HepG2 (cell line): ENCODE data around the gene MXRA7. TPM values are rescaled to one million over a fixed set of nuclear protein-coding genes. Genes with fewer than 3 reads are reported as not detected.

Experiments used
- GATA4 ChIP-seq: sonication (generic); IDR thresholded peaks from 2 replicates; pipeline ENCODE4 v1.6.1; 2016; ENCODE audit warnings: antibody characterized with exemption, low read depth, borderline replicate concordance
- REST ChIP-seq, 2 experiments: IDR thresholded peaks; 2 replicates each; pipeline ENCODE4 v1.6.1; 2011 to 2012; ENCODE audit warnings: low read length in 2 of 2, borderline replicate concordance in 1 of 2, low read depth in 1 of 2, mild to moderate bottlenecking in 1 of 2, moderate library complexity in 1 of 2
- RXRB ChIP-seq: IDR thresholded peaks from 2 replicates; pipeline ENCODE4 v1.6.1; 2016; ENCODE audit warnings: borderline replicate concordance, missing genetic modification reagents, missing compliant biosample characterization
- SMAD9 ChIP-seq: sonication (generic); formaldehyde crosslinking; IDR thresholded peaks from 2 replicates; pipeline ENCODE4 v1.5.1; 2020; ENCODE audit warnings: mild to moderate bottlenecking, missing genetic modification reagents
- UBTF ChIP-seq: sonication (generic); formaldehyde crosslinking; IDR thresholded peaks from 2 replicates; pipeline ENCODE4 v1.4.0; 2020; ENCODE audit warnings: mild to moderate bottlenecking, missing genetic modification reagents
- ZBTB33 ChIP-seq: sonication (generic); formaldehyde crosslinking; IDR thresholded peaks from 2 replicates; pipeline ENCODE4 v1.4.0; 2020; ENCODE audit warnings: missing genetic modification reagents
- ZNF260 ChIP-seq: sonication (generic); formaldehyde crosslinking; IDR thresholded peaks from 2 replicates; pipeline ENCODE4 v1.4.0; 2020; ENCODE audit warnings: missing genetic modification reagents, low read depth, mild to moderate bottlenecking, borderline replicate concordance
- ZNF414 ChIP-seq: sonication (generic); formaldehyde crosslinking; IDR thresholded peaks from 2 replicates; pipeline ENCODE4 v1.5.0; 2020; ENCODE audit warnings: missing genetic modification reagents
- ZNF431 ChIP-seq: sonication (generic); formaldehyde crosslinking; IDR thresholded peaks from 2 replicates; pipeline ENCODE4 v1.9.0; 2022; ENCODE audit warnings: missing genetic modification reagents, low read depth, mild to moderate bottlenecking, borderline replicate concordance
- ZNF782 ChIP-seq: sonication (generic); formaldehyde crosslinking; IDR thresholded peaks from 2 replicates; pipeline ENCODE4 v1.4.0; 2020; ENCODE audit warnings: missing genetic modification reagents, mild to moderate bottlenecking, borderline replicate concordance
- polyA plus RNA-seq, 8 experiments: library from polyadenylated mRNA; depleted of rRNA in 3 of 8; stranded (reverse) in 7 of 8; unstranded in 1 of 8; fragments of >200 nt; fragmentation: Illumina TruSeq in 4 of 8; extraction: Trizol in 4 of 8; gene quantifications; 2 replicates each; pipeline versions ENCODE4 v1.2.1 to v1.2.3, GENCODE V29; 2011 to 2016; ENCODE audit warnings: low read depth in 4 of 8, missing spikeins in 1 of 8, mixed read lengths in 1 of 8; ENCODE audit not compliant: insufficient read depth in 1 of 8
- total RNA-seq, 5 experiments: library from RNA; depleted of rRNA; stranded (reverse); fragments of >200 nt; fragmentation: Illumina TruSeq; extraction: Trizol; gene quantifications; 2 replicates each; pipeline ENCODE4 v1.2.3, GENCODE V29; 2016; ENCODE audit warnings: low read depth in 1 of 5

The MXRA7 gene
- total and polyA plus RNA-seq, 2 of the 13 experiments (the other 11 are each of a cell fraction or from before 2014, with no cell fraction given) = 44.8 to 112 TPM

GRCh38 chr17:76726776-76727718 is 16.3 kb upstream of the MXRA7 start, which contains the start of gene METTL23 (continued):
- TF ChIP-seq ZNF782 = no peak
- peak in 1 of 2 experiments; percentile 9; a peak in 2 of 4 replicates for TF ChIP-seq REST (IDR thresholded peaks at IDR 0.05; ENCODE audit: borderline replicate concordance in 1 of 2, low read depth in 1 of 2, low read length in 2 of 2)
- 0 out of 2 replicates have a peak, but pooled peaks have one; percentile 28 for TF ChIP-seq GATA4
- TF ChIP-seq UBTF (CRISPR knock-in tag) = no peak; the same call in 1 of the 2 replicates
- TF ChIP-seq ZBTB33 (CRISPR knock-in tag) = no peak
- TF ChIP-seq ZNF260 (CRISPR knock-in tag) = no peak
- peak; percentile 21; the same call in 1 of the 2 replicates for TF ChIP-seq RXRB (CRISPR knock-in tag)
- TF ChIP-seq ZNF414 = no peak
- TF ChIP-seq ZNF431 (CRISPR knock-in tag) = no peak
- no peak for TF ChIP-seq SMAD9
